HCT116 (cell line): ENCODE measurements around the gene FAM110D.

Experiments used
- EZH2 ChIP-seq: fragments of 200-600 bp; sonication (generic); IDR thresholded peaks from 2 replicates; pipeline ENCODE4 v1.6.1; 2017; ENCODE audit warnings: antibody characterized with exemption, mixed run types
- POLR2A ChIP-seq: IDR thresholded peaks from 2 replicates; pipeline ENCODE4 v1.7.0; 2011; ENCODE audit warnings: borderline replicate concordance; ENCODE audit not compliant: insufficient read depth, insufficient read length; ENCODE audit errors: extremely low read depth
- POLR2AphosphoS5 ChIP-seq: IDR thresholded peaks from 2 replicates; pipeline ENCODE4 v1.6.1; 2011; ENCODE audit warnings: mild to moderate bottlenecking, low read depth, low read length, moderate library complexity
- RAD21 ChIP-seq: IDR thresholded peaks from 2 replicates; pipeline ENCODE4 v1.6.1; 2012; ENCODE audit warnings: low read depth, mild to moderate bottlenecking
- SIN3A ChIP-seq: IDR thresholded peaks from 2 replicates; pipeline ENCODE4 v1.6.1; 2012; ENCODE audit warnings: low read depth
- TCF7L2 ChIP-seq: IDR thresholded peaks from 2 replicates; pipeline ENCODE4 v1.7.0; 2011; ENCODE audit warnings: borderline replicate concordance, inconsistent platforms; ENCODE audit not compliant: insufficient read depth, insufficient read length; ENCODE audit errors: extremely low read depth
- ZNF274 ChIP-seq: fragments of 200-500 bp; sonication (Bioruptor generic); IDR thresholded peaks from 2 replicates; pipeline ENCODE4 v1.6.1; 2014; ENCODE audit warnings: mild to moderate bottlenecking, low read depth, low read length, inconsistent platforms
- TF ChIP-seq, protein P1 (sequence below), 3 experiments: fragments of 200-600 bp in 1 of 3; sonication (generic) in 1 of 3; IDR thresholded peaks in 2 of 3; conservative IDR thresholded peaks in 1 of 3; 2 replicates each; pipeline ENCODE4 v1.5.1; 2012 to 2017; ENCODE audit warnings: low read depth in 2 of 3, low read length in 2 of 3, antibody characterized with exemption in 1 of 3, borderline replicate concordance in 1 of 3, control low read depth in 1 of 3, mild to moderate bottlenecking in 1 of 3, mixed read lengths in 1 of 3, mixed run types in 1 of 3, moderate library complexity in 1 of 3; ENCODE audit not compliant: insufficient read depth in 1 of 3
- TF ChIP-seq, protein P2 (sequence below): IDR thresholded peaks from 2 replicates; pipeline ENCODE4 v1.6.1; 2012
- TF ChIP-seq, protein P3 (sequence below): IDR thresholded peaks from 2 replicates; pipeline ENCODE4 v1.6.1; 2012; ENCODE audit warnings: low read depth
- TF ChIP-seq, protein P4 (sequence below): IDR thresholded peaks from 2 replicates; pipeline ENCODE4 v1.6.1; 2011; ENCODE audit warnings: mild to moderate bottlenecking, low read length, moderate library complexity; ENCODE audit not compliant: insufficient replicate concordance; ENCODE audit errors: extremely low read depth
- TF ChIP-seq, protein P5 (sequence below): IDR thresholded peaks from 2 replicates; pipeline ENCODE4 v1.6.1; 2012

DNA sequence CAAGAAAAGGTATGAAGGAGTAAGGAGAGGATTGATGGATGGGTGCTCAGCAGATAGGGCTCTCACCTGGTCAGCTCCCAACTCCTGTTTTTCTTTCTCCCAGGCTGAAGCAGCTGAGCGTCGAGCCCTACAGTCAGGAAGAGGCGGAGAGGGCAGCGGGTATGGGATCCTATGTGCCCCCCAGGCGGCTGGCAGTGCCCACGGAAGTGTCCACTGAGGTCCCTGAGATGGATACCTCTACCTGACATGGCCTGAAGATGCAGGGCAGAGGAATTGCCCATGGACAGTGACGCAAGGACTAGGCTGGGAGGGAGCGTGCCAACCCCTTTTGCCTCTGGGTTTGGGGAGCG is 11.6 kb downstream of the FAM110D start:
- no peak for TF ChIP-seq SIN3A
- TF ChIP-seq POLR2AphosphoS5, result no peak
- TF ChIP-seq ZNF274, result no peak
- TF ChIP-seq, protein P1, sequence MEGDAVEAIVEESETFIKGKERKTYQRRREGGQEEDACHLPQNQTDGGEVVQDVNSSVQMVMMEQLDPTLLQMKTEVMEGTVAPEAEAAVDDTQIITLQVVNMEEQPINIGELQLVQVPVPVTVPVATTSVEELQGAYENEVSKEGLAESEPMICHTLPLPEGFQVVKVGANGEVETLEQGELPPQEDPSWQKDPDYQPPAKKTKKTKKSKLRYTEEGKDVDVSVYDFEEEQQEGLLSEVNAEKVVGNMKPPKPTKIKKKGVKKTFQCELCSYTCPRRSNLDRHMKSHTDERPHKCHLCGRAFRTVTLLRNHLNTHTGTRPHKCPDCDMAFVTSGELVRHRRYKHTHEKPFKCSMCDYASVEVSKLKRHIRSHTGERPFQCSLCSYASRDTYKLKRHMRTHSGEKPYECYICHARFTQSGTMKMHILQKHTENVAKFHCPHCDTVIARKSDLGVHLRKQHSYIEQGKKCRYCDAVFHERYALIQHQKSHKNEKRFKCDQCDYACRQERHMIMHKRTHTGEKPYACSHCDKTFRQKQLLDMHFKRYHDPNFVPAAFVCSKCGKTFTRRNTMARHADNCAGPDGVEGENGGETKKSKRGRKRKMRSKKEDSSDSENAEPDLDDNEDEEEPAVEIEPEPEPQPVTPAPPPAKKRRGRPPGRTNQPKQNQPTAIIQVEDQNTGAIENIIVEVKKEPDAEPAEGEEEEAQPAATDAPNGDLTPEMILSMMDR (IDR thresholded peaks at IDR 0.05 in 2 of 3, conservative IDR thresholded peaks at IDR 0.05 in 1 of 3; ENCODE audit: borderline replicate concordance in 1 of 3, insufficient read depth in 1 of 3, low read depth in 2 of 3, low read length in 2 of 3), result no peak
- TF ChIP-seq, protein P2, sequence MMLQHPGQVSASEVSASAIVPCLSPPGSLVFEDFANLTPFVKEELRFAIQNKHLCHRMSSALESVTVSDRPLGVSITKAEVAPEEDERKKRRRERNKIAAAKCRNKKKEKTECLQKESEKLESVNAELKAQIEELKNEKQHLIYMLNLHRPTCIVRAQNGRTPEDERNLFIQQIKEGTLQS, result no peak
- TF ChIP-seq, protein P3, sequence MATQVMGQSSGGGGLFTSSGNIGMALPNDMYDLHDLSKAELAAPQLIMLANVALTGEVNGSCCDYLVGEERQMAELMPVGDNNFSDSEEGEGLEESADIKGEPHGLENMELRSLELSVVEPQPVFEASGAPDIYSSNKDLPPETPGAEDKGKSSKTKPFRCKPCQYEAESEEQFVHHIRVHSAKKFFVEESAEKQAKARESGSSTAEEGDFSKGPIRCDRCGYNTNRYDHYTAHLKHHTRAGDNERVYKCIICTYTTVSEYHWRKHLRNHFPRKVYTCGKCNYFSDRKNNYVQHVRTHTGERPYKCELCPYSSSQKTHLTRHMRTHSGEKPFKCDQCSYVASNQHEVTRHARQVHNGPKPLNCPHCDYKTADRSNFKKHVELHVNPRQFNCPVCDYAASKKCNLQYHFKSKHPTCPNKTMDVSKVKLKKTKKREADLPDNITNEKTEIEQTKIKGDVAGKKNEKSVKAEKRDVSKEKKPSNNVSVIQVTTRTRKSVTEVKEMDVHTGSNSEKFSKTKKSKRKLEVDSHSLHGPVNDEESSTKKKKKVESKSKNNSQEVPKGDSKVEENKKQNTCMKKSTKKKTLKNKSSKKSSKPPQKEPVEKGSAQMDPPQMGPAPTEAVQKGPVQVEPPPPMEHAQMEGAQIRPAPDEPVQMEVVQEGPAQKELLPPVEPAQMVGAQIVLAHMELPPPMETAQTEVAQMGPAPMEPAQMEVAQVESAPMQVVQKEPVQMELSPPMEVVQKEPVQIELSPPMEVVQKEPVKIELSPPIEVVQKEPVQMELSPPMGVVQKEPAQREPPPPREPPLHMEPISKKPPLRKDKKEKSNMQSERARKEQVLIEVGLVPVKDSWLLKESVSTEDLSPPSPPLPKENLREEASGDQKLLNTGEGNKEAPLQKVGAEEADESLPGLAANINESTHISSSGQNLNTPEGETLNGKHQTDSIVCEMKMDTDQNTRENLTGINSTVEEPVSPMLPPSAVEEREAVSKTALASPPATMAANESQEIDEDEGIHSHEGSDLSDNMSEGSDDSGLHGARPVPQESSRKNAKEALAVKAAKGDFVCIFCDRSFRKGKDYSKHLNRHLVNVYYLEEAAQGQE, result no peak
- no peak for TF ChIP-seq POLR2A
- TF ChIP-seq, protein P4, sequence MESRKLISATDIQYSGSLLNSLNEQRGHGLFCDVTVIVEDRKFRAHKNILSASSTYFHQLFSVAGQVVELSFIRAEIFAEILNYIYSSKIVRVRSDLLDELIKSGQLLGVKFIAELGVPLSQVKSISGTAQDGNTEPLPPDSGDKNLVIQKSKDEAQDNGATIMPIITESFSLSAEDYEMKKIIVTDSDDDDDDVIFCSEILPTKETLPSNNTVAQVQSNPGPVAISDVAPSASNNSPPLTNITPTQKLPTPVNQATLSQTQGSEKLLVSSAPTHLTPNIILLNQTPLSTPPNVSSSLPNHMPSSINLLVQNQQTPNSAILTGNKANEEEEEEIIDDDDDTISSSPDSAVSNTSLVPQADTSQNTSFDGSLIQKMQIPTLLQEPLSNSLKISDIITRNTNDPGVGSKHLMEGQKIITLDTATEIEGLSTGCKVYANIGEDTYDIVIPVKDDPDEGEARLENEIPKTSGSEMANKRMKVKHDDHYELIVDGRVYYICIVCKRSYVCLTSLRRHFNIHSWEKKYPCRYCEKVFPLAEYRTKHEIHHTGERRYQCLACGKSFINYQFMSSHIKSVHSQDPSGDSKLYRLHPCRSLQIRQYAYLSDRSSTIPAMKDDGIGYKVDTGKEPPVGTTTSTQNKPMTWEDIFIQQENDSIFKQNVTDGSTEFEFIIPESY, result no peak
- TF ChIP-seq, protein P5, sequence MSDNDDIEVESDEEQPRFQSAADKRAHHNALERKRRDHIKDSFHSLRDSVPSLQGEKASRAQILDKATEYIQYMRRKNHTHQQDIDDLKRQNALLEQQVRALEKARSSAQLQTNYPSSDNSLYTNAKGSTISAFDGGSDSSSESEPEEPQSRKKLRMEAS, result no peak
- TF ChIP-seq TCF7L2, result no peak
- TF ChIP-seq RAD21, result no peak
- TF ChIP-seq EZH2, result no peak
